Measurements from ENCODE around the gene SRSF6. TPM values are rescaled to one million over a fixed set of nuclear protein-coding genes. Genes with fewer than 3 reads are reported as not detected.

Gene SRSF6
- total and polyA plus RNA-seq, 10 of the 15 experiments (the other 5 are each of a cell fraction or from before 2014, with no cell fraction given) = 57.2 to 191 (median 108) TPM

DNA sequence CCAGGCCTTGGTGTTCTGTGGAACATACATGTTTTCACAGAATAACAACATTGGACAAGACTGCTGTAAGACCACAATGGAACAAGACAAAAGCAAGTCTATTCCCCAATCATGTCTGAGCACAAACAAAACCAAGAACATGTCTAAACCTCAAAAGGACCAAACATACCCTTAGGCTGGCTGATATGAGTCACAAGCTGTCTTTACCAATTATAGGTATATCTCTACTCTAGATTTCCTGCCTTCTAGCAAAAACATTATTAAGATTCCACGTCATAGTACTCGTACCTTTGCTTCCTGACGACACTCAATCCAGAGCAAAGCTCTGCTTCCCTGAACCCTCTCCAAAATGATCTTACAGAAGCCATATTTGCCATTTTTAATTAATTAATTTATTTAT is 34.4 kb downstream of the SRSF6 start (continued):
- TF ChIP-seq CREM (IDR thresholded peaks at IDR 0.05; ENCODE audit: low read depth) = peak; percentile 58; the same call in 1 of the 2 replicates
- TF ChIP-seq, protein P1, sequence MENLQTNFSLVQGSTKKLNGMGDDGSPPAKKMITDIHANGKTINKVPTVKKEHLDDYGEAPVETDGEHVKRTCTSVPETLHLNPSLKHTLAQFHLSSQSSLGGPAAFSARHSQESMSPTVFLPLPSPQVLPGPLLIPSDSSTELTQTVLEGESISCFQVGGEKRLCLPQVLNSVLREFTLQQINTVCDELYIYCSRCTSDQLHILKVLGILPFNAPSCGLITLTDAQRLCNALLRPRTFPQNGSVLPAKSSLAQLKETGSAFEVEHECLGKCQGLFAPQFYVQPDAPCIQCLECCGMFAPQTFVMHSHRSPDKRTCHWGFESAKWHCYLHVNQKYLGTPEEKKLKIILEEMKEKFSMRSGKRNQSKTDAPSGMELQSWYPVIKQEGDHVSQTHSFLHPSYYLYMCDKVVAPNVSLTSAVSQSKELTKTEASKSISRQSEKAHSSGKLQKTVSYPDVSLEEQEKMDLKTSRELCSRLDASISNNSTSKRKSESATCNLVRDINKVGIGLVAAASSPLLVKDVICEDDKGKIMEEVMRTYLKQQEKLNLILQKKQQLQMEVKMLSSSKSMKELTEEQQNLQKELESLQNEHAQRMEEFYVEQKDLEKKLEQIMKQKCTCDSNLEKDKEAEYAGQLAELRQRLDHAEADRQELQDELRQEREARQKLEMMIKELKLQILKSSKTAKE (IDR thresholded peaks at IDR 0.05; ENCODE audit: low read depth, poor library complexity, severe bottlenecking) = peak; percentile 64
- TF ChIP-seq RAD21 (IDR thresholded peaks at IDR 0.05; ENCODE audit: insufficient read depth, low read depth, low read length) = no peak
- TF ChIP-seq TBL1XR1 (IDR thresholded peaks at IDR 0.05; ENCODE audit: low read depth, low read length) = no peak
- TF ChIP-seq, protein P2, sequence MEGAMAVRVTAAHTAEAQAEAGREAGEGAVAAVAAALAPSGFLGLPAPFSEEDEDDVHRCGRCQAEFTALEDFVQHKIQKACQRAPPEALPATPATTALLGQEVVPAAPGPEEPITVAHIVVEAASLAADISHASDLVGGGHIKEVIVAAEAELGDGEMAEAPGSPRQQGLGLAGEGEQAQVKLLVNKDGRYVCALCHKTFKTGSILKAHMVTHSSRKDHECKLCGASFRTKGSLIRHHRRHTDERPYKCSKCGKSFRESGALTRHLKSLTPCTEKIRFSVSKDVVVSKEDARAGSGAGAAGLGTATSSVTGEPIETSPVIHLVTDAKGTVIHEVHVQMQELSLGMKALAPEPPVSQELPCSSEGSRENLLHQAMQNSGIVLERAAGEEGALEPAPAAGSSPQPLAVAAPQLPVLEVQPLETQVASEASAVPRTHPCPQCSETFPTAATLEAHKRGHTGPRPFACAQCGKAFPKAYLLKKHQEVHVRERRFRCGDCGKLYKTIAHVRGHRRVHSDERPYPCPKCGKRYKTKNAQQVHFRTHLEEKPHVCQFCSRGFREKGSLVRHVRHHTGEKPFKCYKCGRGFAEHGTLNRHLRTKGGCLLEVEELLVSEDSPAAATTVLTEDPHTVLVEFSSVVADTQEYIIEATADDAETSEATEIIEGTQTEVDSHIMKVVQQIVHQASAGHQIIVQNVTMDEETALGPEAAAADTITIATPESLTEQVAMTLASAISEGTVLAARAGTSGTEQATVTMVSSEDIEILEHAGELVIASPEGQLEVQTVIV (IDR thresholded peaks at IDR 0.05; ENCODE audit: borderline replicate concordance, partially characterized antibody) = no peak
- no peak for TF ChIP-seq RAD51 (IDR thresholded peaks at IDR 0.05)
- no peak for TF ChIP-seq PAX8 (IDR thresholded peaks at IDR 0.05)
- TF ChIP-seq WRNIP1 (IDR thresholded peaks at IDR 0.05; ENCODE audit: borderline replicate concordance, low read depth, low read length) = no peak
- TF ChIP-seq, protein P3, sequence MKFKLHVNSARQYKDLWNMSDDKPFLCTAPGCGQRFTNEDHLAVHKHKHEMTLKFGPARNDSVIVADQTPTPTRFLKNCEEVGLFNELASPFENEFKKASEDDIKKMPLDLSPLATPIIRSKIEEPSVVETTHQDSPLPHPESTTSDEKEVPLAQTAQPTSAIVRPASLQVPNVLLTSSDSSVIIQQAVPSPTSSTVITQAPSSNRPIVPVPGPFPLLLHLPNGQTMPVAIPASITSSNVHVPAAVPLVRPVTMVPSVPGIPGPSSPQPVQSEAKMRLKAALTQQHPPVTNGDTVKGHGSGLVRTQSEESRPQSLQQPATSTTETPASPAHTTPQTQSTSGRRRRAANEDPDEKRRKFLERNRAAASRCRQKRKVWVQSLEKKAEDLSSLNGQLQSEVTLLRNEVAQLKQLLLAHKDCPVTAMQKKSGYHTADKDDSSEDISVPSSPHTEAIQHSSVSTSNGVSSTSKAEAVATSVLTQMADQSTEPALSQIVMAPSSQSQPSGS (IDR thresholded peaks at IDR 0.05; ENCODE audit: low read length) = 0 out of 2 replicates have a peak, but pooled peaks have one; percentile 31
- TF ChIP-seq POLR2AphosphoS5 (IDR thresholded peaks at IDR 0.05; ENCODE audit: low read length) = no peak
- no peak for TF ChIP-seq TCF3 (IDR thresholded peaks at IDR 0.05; ENCODE audit: borderline replicate concordance, insufficient read depth, low read depth, low read length)
- TF ChIP-seq ZNF207 (IDR thresholded peaks at IDR 0.05; ENCODE audit: borderline replicate concordance) = no peak
- TF ChIP-seq, protein P4, sequence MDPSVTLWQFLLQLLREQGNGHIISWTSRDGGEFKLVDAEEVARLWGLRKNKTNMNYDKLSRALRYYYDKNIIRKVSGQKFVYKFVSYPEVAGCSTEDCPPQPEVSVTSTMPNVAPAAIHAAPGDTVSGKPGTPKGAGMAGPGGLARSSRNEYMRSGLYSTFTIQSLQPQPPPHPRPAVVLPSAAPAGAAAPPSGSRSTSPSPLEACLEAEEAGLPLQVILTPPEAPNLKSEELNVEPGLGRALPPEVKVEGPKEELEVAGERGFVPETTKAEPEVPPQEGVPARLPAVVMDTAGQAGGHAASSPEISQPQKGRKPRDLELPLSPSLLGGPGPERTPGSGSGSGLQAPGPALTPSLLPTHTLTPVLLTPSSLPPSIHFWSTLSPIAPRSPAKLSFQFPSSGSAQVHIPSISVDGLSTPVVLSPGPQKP (IDR thresholded peaks at IDR 0.05; ENCODE audit: low read depth, low read length) = no peak
- TF ChIP-seq NRF1 (conservative IDR thresholded peaks at IDR 0.05; ENCODE audit: low read depth, low read length) = no peak
- TF ChIP-seq ATF7 (IDR thresholded peaks at IDR 0.05; ENCODE audit: low read depth) = peak; percentile 17; the same call in 1 of the 2 replicates
- TF ChIP-seq, protein P5, sequence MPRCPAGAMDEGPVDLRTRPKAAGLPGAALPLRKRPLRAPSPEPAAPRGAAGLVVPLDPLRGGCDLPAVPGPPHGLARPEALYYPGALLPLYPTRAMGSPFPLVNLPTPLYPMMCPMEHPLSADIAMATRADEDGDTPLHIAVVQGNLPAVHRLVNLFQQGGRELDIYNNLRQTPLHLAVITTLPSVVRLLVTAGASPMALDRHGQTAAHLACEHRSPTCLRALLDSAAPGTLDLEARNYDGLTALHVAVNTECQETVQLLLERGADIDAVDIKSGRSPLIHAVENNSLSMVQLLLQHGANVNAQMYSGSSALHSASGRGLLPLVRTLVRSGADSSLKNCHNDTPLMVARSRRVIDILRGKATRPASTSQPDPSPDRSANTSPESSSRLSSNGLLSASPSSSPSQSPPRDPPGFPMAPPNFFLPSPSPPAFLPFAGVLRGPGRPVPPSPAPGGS (IDR thresholded peaks at IDR 0.05; ENCODE audit: borderline replicate concordance, insufficient read depth, low read depth, low read length, poor library complexity, severe bottlenecking) = no peak
- no peak for TF ChIP-seq SMARCA5 (IDR thresholded peaks at IDR 0.05)
